HepG2 (cell line): ENCODE data around the gene AGRN. TPM values are rescaled to one million over a fixed set of nuclear protein-coding genes. Genes with fewer than 3 reads are reported as not detected.

ENCODE experiments used
- AGO1 ChIP-seq: fragments of 200-400 bp; formaldehyde crosslinking; IDR thresholded peaks from 2 replicates; pipeline ENCODE4 v1.6.1; 2017; ENCODE audit warnings: mild to moderate bottlenecking, low read depth, low read length, moderate library complexity; ENCODE audit not compliant: poor library complexity, severe bottlenecking
- ARID4A ChIP-seq: sonication (generic); formaldehyde crosslinking; IDR thresholded peaks from 2 replicates; pipeline ENCODE4 v1.5.0; 2020; ENCODE audit warnings: mild to moderate bottlenecking, missing genetic modification reagents, borderline replicate concordance
- BCL6 ChIP-seq: IDR thresholded peaks from 2 replicates; pipeline ENCODE4 v1.6.1; 2016; ENCODE audit warnings: missing genetic modification reagents, missing compliant biosample characterization
- CCDC6 ChIP-seq: sonication (generic); formaldehyde crosslinking; IDR thresholded peaks from 2 replicates; pipeline ENCODE4 v1.8.1; 2022; ENCODE audit warnings: mild to moderate bottlenecking, missing genetic modification reagents, moderate library complexity
- FOSL2 ChIP-seq: sonication (generic); formaldehyde crosslinking; IDR thresholded peaks from 2 replicates; pipeline ENCODE4 v1.4.0; 2020; ENCODE audit warnings: missing genetic modification reagents
- HIC2 ChIP-seq: sonication (generic); formaldehyde crosslinking; IDR thresholded peaks from 2 replicates; pipeline ENCODE4 v1.9.0; 2022; ENCODE audit warnings: low read depth, missing genetic modification reagents
- HIVEP1 ChIP-seq: sonication (generic); formaldehyde crosslinking; IDR thresholded peaks from 2 replicates; pipeline ENCODE4 v1.4.0; 2020; ENCODE audit warnings: mild to moderate bottlenecking, missing genetic modification reagents
- HNRNPL ChIP-seq: fragments of 200-400 bp; formaldehyde crosslinking; IDR thresholded peaks from 2 replicates; pipeline ENCODE4 v1.6.1; 2017; ENCODE audit warnings: mild to moderate bottlenecking, low read depth, low read length
- HNRNPLL ChIP-seq: fragments of 200-400 bp; formaldehyde crosslinking; IDR thresholded peaks from 2 replicates; pipeline ENCODE4 v1.6.1; 2017; ENCODE audit warnings: mild to moderate bottlenecking, low read depth, low read length; ENCODE audit not compliant: poor library complexity, severe bottlenecking
- KDM5B ChIP-seq: sonication (generic); formaldehyde crosslinking; IDR thresholded peaks from 2 replicates; pipeline ENCODE4 v1.4.0; 2020; ENCODE audit warnings: missing genetic modification reagents, mild to moderate bottlenecking, borderline replicate concordance
- MYC ChIP-seq: sonication (generic); formaldehyde crosslinking; IDR thresholded peaks from 2 replicates; pipeline ENCODE4 v1.9.0; 2021; ENCODE audit warnings: missing genetic modification reagents, borderline replicate concordance
- SAP130 ChIP-seq: IDR thresholded peaks from 2 replicates; pipeline ENCODE4 v1.6.1; 2016; ENCODE audit warnings: low read depth
- TBX2 ChIP-seq: sonication (generic); formaldehyde crosslinking; IDR thresholded peaks from 2 replicates; pipeline ENCODE4 v1.5.0; 2020; ENCODE audit warnings: missing genetic modification reagents, mild to moderate bottlenecking, borderline replicate concordance
- XRCC5 ChIP-seq: fragments of 200-400 bp; formaldehyde crosslinking; optimal IDR thresholded peaks from 2 replicates; pipeline ENCODE3; 2017; ENCODE audit warnings: mild to moderate bottlenecking, low read length
- ZNF317 ChIP-seq: sonication (generic); formaldehyde crosslinking; IDR thresholded peaks from 2 replicates; pipeline ENCODE4 v1.5.0; 2020; ENCODE audit warnings: mild to moderate bottlenecking, missing genetic modification reagents
- ZNF343 ChIP-seq: sonication (generic); formaldehyde crosslinking; IDR thresholded peaks from 2 replicates; pipeline ENCODE4 v1.4.0; 2020; ENCODE audit warnings: mild to moderate bottlenecking, missing genetic modification reagents
- ZNF766 ChIP-seq: sonication (generic); formaldehyde crosslinking; IDR thresholded peaks from 2 replicates; pipeline ENCODE4 v1.5.0; 2020; ENCODE audit warnings: missing genetic modification reagents, borderline replicate concordance
- ZNF776 ChIP-seq: sonication (generic); formaldehyde crosslinking; IDR thresholded peaks from 2 replicates; pipeline ENCODE4 v1.4.0; 2020; ENCODE audit warnings: mild to moderate bottlenecking, missing genetic modification reagents
- ZNF777 ChIP-seq: sonication (generic); formaldehyde crosslinking; IDR thresholded peaks from 2 replicates; pipeline ENCODE4 v1.4.0; 2020; ENCODE audit warnings: missing genetic modification reagents
- polyA plus RNA-seq, 8 experiments: library from polyadenylated mRNA; depleted of rRNA in 3 of 8; stranded (reverse) in 7 of 8; unstranded in 1 of 8; fragments of >200 nt; fragmentation: Illumina TruSeq in 4 of 8; extraction: Trizol in 4 of 8; gene quantifications; 2 replicates each; pipeline versions ENCODE4 v1.2.1 to v1.2.3, GENCODE V29; 2011 to 2016; ENCODE audit warnings: low read depth in 4 of 8, missing spikeins in 1 of 8, mixed read lengths in 1 of 8; ENCODE audit not compliant: insufficient read depth in 1 of 8
- total RNA-seq, 5 experiments: library from RNA; depleted of rRNA; stranded (reverse); fragments of >200 nt; fragmentation: Illumina TruSeq; extraction: Trizol; gene quantifications; 2 replicates each; pipeline ENCODE4 v1.2.3, GENCODE V29; 2016; ENCODE audit warnings: low read depth in 1 of 5

Gene AGRN
- total and polyA plus RNA-seq, 2 of the 13 experiments (the other 11 are each of a cell fraction or from before 2014, with no cell fraction given), result 29.8 to 65.2 TPM

- TF ChIP-seq KDM5B (CRISPR knock-in tag) (peak; percentile 50; the same call in 1 of the 2 replicates), FOSL2 (CRISPR knock-in tag) (0 out of 2 replicates have a peak, but pooled peaks have one; percentile 18), BCL6 (peak; percentile 34; the same call in 1 of the 2 replicates), HNRNPLL (peak; percentile 74), ZNF317 (CRISPR knock-in tag) (0 out of 2 replicates have a peak, but pooled peaks have one; percentile 21), MYC (peak; percentile 37; the same call in 1 of the 2 replicates), SAP130 (CRISPR knock-in tag) (peak; percentile 63), ARID4A (CRISPR knock-in tag) (peak; percentile 44; the same call in 1 of the 2 replicates), ZNF766 (0 out of 2 replicates have a peak, but pooled peaks have one; percentile 28), AGO1 (no peak), HNRNPL (0 out of 2 replicates have a peak, but pooled peaks have one; percentile 50), ZNF343 (CRISPR knock-in tag) (no peak), ZNF776 (CRISPR knock-in tag) (peak; percentile 76; the same call in 1 of the 2 replicates), CCDC6 (peak; percentile 39; the same call in 1 of the 2 replicates), ZNF777 (CRISPR knock-in tag) (peak; percentile 53), HIVEP1 (CRISPR knock-in tag) (peak; percentile 33; the same call in 1 of the 2 replicates), TBX2 (CRISPR knock-in tag) (peak; percentile 35; the same call in 1 of the 2 replicates), XRCC5 (peak; percentile 45), HIC2 (CRISPR knock-in tag) (0 out of 2 replicates have a peak, but pooled peaks have one; percentile 18)
These were observed 43.8 kb upstream of the AGRN start (continued) for GRCh38 chr1:975896-976683.
